ENCODE results near the gene NBAS. TPM values are rescaled to one million over a fixed set of nuclear protein-coding genes. Genes with fewer than 3 reads are reported as not detected.

The NBAS gene
- total RNA-seq, 4 donors from 2014 or later: 34.0 to 51.2 (median 41.9) TPM

- no peak for TF ChIP-seq CTCF (IDR thresholded peaks at IDR 0.05; ENCODE audit: low read depth)
Measured at GRCh38 chr2:15596350-15596749, 35.2 kb upstream of the NBAS start.

- no peak for TF ChIP-seq CTCF (IDR thresholded peaks at IDR 0.05; ENCODE audit: low read depth)
Measured at GRCh38 chr2:15595936-15596335, 34.8 kb upstream of the NBAS start.

GRCh38 chr2:15595342-15595905 lies 34.3 kb upstream of the NBAS start:
- no peak for TF ChIP-seq CTCF (IDR thresholded peaks at IDR 0.05; ENCODE audit: low read depth)

- no peak for TF ChIP-seq CTCF (IDR thresholded peaks at IDR 0.05; ENCODE audit: low read depth)
Measured at GRCh38 chr2:15594291-15595256, 33.4 kb upstream of the NBAS start.

- no peak for TF ChIP-seq CTCF (IDR thresholded peaks at IDR 0.05; ENCODE audit: low read depth)
Measured at GRCh38 chr2:15593327-15593705, 32.2 kb upstream of the NBAS start.

- TF ChIP-seq CTCF (IDR thresholded peaks at IDR 0.05; ENCODE audit: low read depth): no peak
Measured at GRCh38 chr2:15591692-15592463, 30.7 kb upstream of the NBAS start, which contains the start of gene DDX1. TSS of gene DDX1 (plus strand) at chr2:15591868. CDS start at chr2:15591934, 66 bp downstream.

- no peak for TF ChIP-seq CTCF (IDR thresholded peaks at IDR 0.05; ENCODE audit: low read depth)
Measured at GRCh38 chr2:15591373-15591691, 30.2 kb upstream of the NBAS start.

Data from subcutaneous adipose tissue (tissue), 4 donors.